ENCODE measurements around the gene CLDN22. TPM values are rescaled to one million over a fixed set of nuclear protein-coding genes. Genes with fewer than 3 reads are reported as not detected.
"Not testable (repeated sequence)": the region's sequence is repeated elsewhere in the genome, so short reads cannot be mapped to it uniquely, and the experiment has no call there.

CLDN22 gene
- total RNA-seq, 5 donors from 2014 or later (not counting 1 experiment from before 2014, with no cell fraction given): not detected

- H3K4me3 Mint-ChIP-seq; H3K36me3 ChIP-seq (ENCODE audit: control insufficient read depth in 2 of 2, extremely low read depth in 1 of 2, insufficient read depth in 1 of 2, low read length in 1 of 2); DNase-seq; H3K4me1 ChIP-seq (ENCODE audit: control insufficient read depth in 1 of 2, extremely low read depth in 1 of 2, insufficient read depth in 2 of 2, low read length in 2 of 2); CTCF ChIA-PET; H3K4me1 Mint-ChIP-seq; H3K9me3 ChIP-seq; H3K36me3 Mint-ChIP-seq; H3K27me3 Mint-ChIP-seq; H3K27ac ChIP-seq (ENCODE audit: low read length); H3K27ac Mint-ChIP-seq; POLR2A ChIA-PET; ATAC-seq (replicated peaks in 1 of 4); H3K4me3 ChIP-seq (ENCODE audit: control insufficient read depth in 1 of 2, extremely low read depth in 1 of 2, low read length in 1 of 2): not testable (repeated sequence)
- H3K27me3 ChIP-seq (replicated peaks in 1 of 2; ENCODE audit: control insufficient read depth in 2 of 2, extremely low read depth in 1 of 2, insufficient read depth in 2 of 2, low read length in 1 of 2): peaks cover 0 to 13% of the 10 kb centered on the region in 2 experiments
- WGBS (ENCODE audit: insufficient coverage): 76% methylated on average over 3 of the region's 6 CpGs
- peaks cover 0 to 11% (median 3%) of the 10 kb centered on the region in 3 donors for H3K9me3 Mint-ChIP-seq
Measured at GRCh38 chr4:183326387-183326786, 6.3 kb upstream of the CLDN22 start.

GRCh38 chr4:183324619-183325018, 4.5 kb upstream of the CLDN22 start:
- no peaks in the 10 kb centered on the region for H3K36me3 ChIP-seq (ENCODE audit: control insufficient read depth in 2 of 2, extremely low read depth in 1 of 2, insufficient read depth in 1 of 2, low read length in 1 of 2)
- no peak for ATAC-seq (replicated peaks in 1 of 4)
- H3K9me3 ChIP-seq: no peaks in the 10 kb centered on the region
- H3K36me3 Mint-ChIP-seq: no peaks in the 10 kb centered on the region
- peaks cover 0 to 7% of the 10 kb centered on the region in 2 experiments for H3K27me3 ChIP-seq (replicated peaks in 1 of 2; ENCODE audit: control insufficient read depth in 2 of 2, extremely low read depth in 1 of 2, insufficient read depth in 2 of 2, low read length in 1 of 2)
- H3K4me1 Mint-ChIP-seq: peaks cover 19 to 25% (median 21%) of the 10 kb centered on the region in 3 donors
- no peak for DNase-seq
- ChIA-PET POLR2A (no interaction called here), CTCF (no interaction called here)
- H3K4me1 ChIP-seq (ENCODE audit: control insufficient read depth in 1 of 2, extremely low read depth in 1 of 2, insufficient read depth in 2 of 2, low read length in 2 of 2): peaks cover 4% of the 10 kb centered on the region in 2 experiments
- peaks cover 4 to 9% of the 10 kb centered on the region in 2 donors for H3K27me3 Mint-ChIP-seq
- H3K4me3 ChIP-seq (ENCODE audit: control insufficient read depth in 1 of 2, extremely low read depth in 1 of 2, low read length in 1 of 2): no peak overlapping the region
- H3K27ac Mint-ChIP-seq: no peak overlapping the region
- no peak overlapping the region for H3K27ac ChIP-seq (ENCODE audit: low read length)
- H3K9me3 Mint-ChIP-seq: peaks cover 0 to 11% (median 3%) of the 10 kb centered on the region in 3 donors
- 83% methylated on average over 7 of the region's 7 CpGs for WGBS (ENCODE audit: insufficient coverage)
- H3K4me3 Mint-ChIP-seq: no peak overlapping the region

GRCh38 chr4:183324056-183324455, 4.0 kb upstream of the CLDN22 start:
- DNase-seq; H3K27ac Mint-ChIP-seq; H3K4me1 ChIP-seq (ENCODE audit: control insufficient read depth in 1 of 2, extremely low read depth in 1 of 2, insufficient read depth in 2 of 2, low read length in 2 of 2); H3K27me3 ChIP-seq (replicated peaks in 1 of 2; ENCODE audit: control insufficient read depth in 2 of 2, extremely low read depth in 1 of 2, insufficient read depth in 2 of 2, low read length in 1 of 2); H3K9me3 Mint-ChIP-seq; ATAC-seq (replicated peaks in 1 of 4); H3K9me3 ChIP-seq; POLR2A ChIA-PET; H3K4me3 ChIP-seq (ENCODE audit: control insufficient read depth in 1 of 2, extremely low read depth in 1 of 2, low read length in 1 of 2); H3K36me3 ChIP-seq (ENCODE audit: control insufficient read depth in 2 of 2, extremely low read depth in 1 of 2, insufficient read depth in 1 of 2, low read length in 1 of 2); CTCF ChIA-PET; H3K27me3 Mint-ChIP-seq; H3K36me3 Mint-ChIP-seq; H3K4me3 Mint-ChIP-seq; H3K27ac ChIP-seq (ENCODE audit: low read length): not testable (repeated sequence)
- no CpG with 5 or more reads among the region's 11 CpGs for WGBS (ENCODE audit: insufficient coverage)
- H3K4me1 Mint-ChIP-seq: peaks cover 19 to 25% (median 21%) of the 10 kb centered on the region in 3 donors

- 75% methylated on average over 4 of the region's 6 CpGs for WGBS (ENCODE audit: insufficient coverage)
- H3K27ac ChIP-seq (ENCODE audit: low read length): no peak overlapping the region
- CTCF ChIA-PET: no interaction called here
- H3K27me3 Mint-ChIP-seq: peaks cover 4 to 6% of the 10 kb centered on the region in 2 donors
- no peak overlapping the region for H3K27ac Mint-ChIP-seq
- H3K4me1 Mint-ChIP-seq: peaks cover 19 to 25% (median 21%) of the 10 kb centered on the region in 3 donors
- H3K27me3 ChIP-seq (replicated peaks in 1 of 2; ENCODE audit: control insufficient read depth in 2 of 2, extremely low read depth in 1 of 2, insufficient read depth in 2 of 2, low read length in 1 of 2): peaks cover 0 to 11% of the 10 kb centered on the region in 2 experiments
- H3K4me3 Mint-ChIP-seq: no peak overlapping the region
- no peak overlapping the region for H3K4me3 ChIP-seq (ENCODE audit: control insufficient read depth in 1 of 2, extremely low read depth in 1 of 2, low read length in 1 of 2)
- DNase-seq (no peak), ATAC-seq (replicated peaks in 1 of 4) (no peak)
- H3K36me3 ChIP-seq (ENCODE audit: control insufficient read depth in 2 of 2, extremely low read depth in 1 of 2, insufficient read depth in 1 of 2, low read length in 1 of 2): no peaks in the 10 kb centered on the region
- peaks cover 0 to 8% (median 3%) of the 10 kb centered on the region in 3 donors for H3K9me3 Mint-ChIP-seq
- POLR2A ChIA-PET: no interaction called here
- H3K9me3 ChIP-seq: no peaks in the 10 kb centered on the region
- peaks cover 4% of the 10 kb centered on the region in 2 experiments for H3K4me1 ChIP-seq (ENCODE audit: control insufficient read depth in 1 of 2, extremely low read depth in 1 of 2, insufficient read depth in 2 of 2, low read length in 2 of 2)
- H3K36me3 Mint-ChIP-seq: no peaks in the 10 kb centered on the region
Measured at GRCh38 chr4:183323295-183323694, 3.2 kb upstream of the CLDN22 start.

- POLR2A ChIA-PET: no interaction called here
- CTCF ChIA-PET: interaction anchor here in 1 of 2 donors (0.6 kb wide), 1 partner anchor 16 kb away, joined by 4 read pairs; no protein-coding TSS in a partner anchor
- WGBS (ENCODE audit: insufficient coverage): 100% methylated on average over 1 of the region's 5 CpGs
Measured at GRCh38 chr4:183322326-183322725, 2.2 kb upstream of the CLDN22 start, which contains the start of gene CLDN24. Gene CLDN24 (minus strand): TSS chr4:183322426. CDS start chr4:183322426, 0 bp downstream.

GRCh38 chr4:183321516-183321915, 1.4 kb upstream of the CLDN22 start:
- no peak for ATAC-seq (replicated peaks in 1 of 4)
- H3K9me3 Mint-ChIP-seq: peaks cover 0 to 6% (median 2%) of the 10 kb centered on the region in 3 donors
- DNase-seq: no peak
- H3K36me3 Mint-ChIP-seq: no peaks in the 10 kb centered on the region
- 100% methylated on average over 1 of the region's 5 CpGs for WGBS (ENCODE audit: insufficient coverage)
- H3K4me3 Mint-ChIP-seq: no peak overlapping the region
- peaks cover 19 to 25% (median 21%) of the 10 kb centered on the region in 3 donors for H3K4me1 Mint-ChIP-seq
- H3K27me3 ChIP-seq (replicated peaks in 1 of 2; ENCODE audit: control insufficient read depth in 2 of 2, extremely low read depth in 1 of 2, insufficient read depth in 2 of 2, low read length in 1 of 2): peaks cover 0 to 8% of the 10 kb centered on the region in 2 experiments
- peaks cover 3 to 4% of the 10 kb centered on the region in 2 donors for H3K27me3 Mint-ChIP-seq
- H3K27ac Mint-ChIP-seq: peak overlapping the region; percentile 76 to 80
- no peak overlapping the region for H3K27ac ChIP-seq (ENCODE audit: low read length)
- no peaks in the 10 kb centered on the region for H3K36me3 ChIP-seq (ENCODE audit: control insufficient read depth in 2 of 2, extremely low read depth in 1 of 2, insufficient read depth in 1 of 2, low read length in 1 of 2)
- POLR2A ChIA-PET: interaction anchor here in 1 of 2 donors (0.6 kb wide), 1 partner anchor 77 kb away, joined by 3 read pairs; no protein-coding TSS in a partner anchor
- H3K9me3 ChIP-seq: no peaks in the 10 kb centered on the region
- CTCF ChIA-PET: interaction anchor here in 1 of 2 donors (0.6 kb wide), 1 partner anchor 929 kb away, joined by 3 read pairs; no protein-coding TSS in a partner anchor
- H3K4me3 ChIP-seq (ENCODE audit: control insufficient read depth in 1 of 2, extremely low read depth in 1 of 2, low read length in 1 of 2): no peak overlapping the region
- H3K4me1 ChIP-seq (ENCODE audit: control insufficient read depth in 1 of 2, extremely low read depth in 1 of 2, insufficient read depth in 2 of 2, low read length in 2 of 2): peaks cover 4% of the 10 kb centered on the region in 2 experiments

More at GRCh38 chr4:183322326-183322725, 2.2 kb upstream of the CLDN22 start, which contains the start of gene CLDN24:
- H3K4me3 Mint-ChIP-seq: no peak within 1 kb of the TSS
- peaks cover 0 to 8% (median 3%) of the 10 kb centered on the region in 3 donors for H3K9me3 Mint-ChIP-seq
- Histone ChIP-seq H3K36me3 (ENCODE audit: control insufficient read depth in 2 of 2, extremely low read depth in 1 of 2, insufficient read depth in 1 of 2, low read length in 1 of 2) (no peaks in the 10 kb centered on the region), H3K27ac (ENCODE audit: low read length) (no peak within 1 kb of the TSS), H3K27me3 (replicated peaks in 1 of 2; ENCODE audit: control insufficient read depth in 2 of 2, extremely low read depth in 1 of 2, insufficient read depth in 2 of 2, low read length in 1 of 2) (peaks cover 0 to 8% of the 10 kb centered on the region in 2 experiments), H3K4me3 (ENCODE audit: control insufficient read depth in 1 of 2, extremely low read depth in 1 of 2, low read length in 1 of 2) (no peak within 1 kb of the TSS), H3K4me1 (ENCODE audit: control insufficient read depth in 1 of 2, extremely low read depth in 1 of 2, insufficient read depth in 2 of 2, low read length in 2 of 2) (peaks cover 4% of the 10 kb centered on the region in 2 experiments), H3K9me3 (no peaks in the 10 kb centered on the region)
- no peak for ATAC-seq (replicated peaks in 1 of 4)
- H3K4me1 Mint-ChIP-seq: peaks cover 19 to 25% (median 21%) of the 10 kb centered on the region in 3 donors
- H3K27me3 Mint-ChIP-seq: peaks cover 4 to 6% of the 10 kb centered on the region in 2 donors
- DNase-seq: no peak
- no peaks in the 10 kb centered on the region for H3K36me3 Mint-ChIP-seq
- peak within 1 kb of the TSS; percentile 76 to 80 for H3K27ac Mint-ChIP-seq
